ENCODE measurements around the gene ATL1.

ATL1 gene

DNA sequence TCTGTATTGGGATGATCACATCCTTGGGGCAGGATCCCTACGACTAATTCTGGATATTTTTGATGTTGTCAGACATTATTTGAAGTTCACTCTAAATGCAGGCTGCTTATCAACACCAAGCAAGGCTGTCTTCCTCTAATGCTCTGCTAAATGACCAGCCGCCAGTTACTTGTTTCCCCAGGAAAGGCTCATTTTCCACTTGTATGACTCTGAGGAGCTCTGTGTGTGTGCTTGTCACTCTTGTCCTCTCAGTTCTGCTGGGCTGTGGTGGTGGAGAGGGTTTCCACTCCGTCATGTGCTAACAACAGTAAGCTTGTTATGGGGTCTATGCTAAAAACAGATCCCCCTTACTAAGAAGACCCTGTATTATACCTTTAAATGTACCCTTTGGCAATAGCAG is 42.1 kb downstream of the ATL1 start:
- H2AFZ ChIP-seq (ENCODE audit: low read length): no peak overlapping the region
- no peaks in the 10 kb centered on the region for H3K4me1 ChIP-seq (ENCODE audit: insufficient read depth, low read length, poor library complexity, severe bottlenecking)
- no peaks in the 10 kb centered on the region for H3F3A ChIP-seq (ENCODE audit: low read depth)
- H3K4me3 ChIP-seq (ENCODE audit: low read length, poor library complexity, severe bottlenecking): no peak overlapping the region
- no peaks in the 10 kb centered on the region for H3K9me2 ChIP-seq (replicated peaks; ENCODE audit: low read depth, low read length)
- no peak for TF ChIP-seq CTCF (conservative IDR thresholded peaks at IDR 0.05; ENCODE audit: low read length)
- no peak for TF ChIP-seq EZH2phosphoT487 (IDR thresholded peaks at IDR 0.05; ENCODE audit: borderline replicate concordance)
- H3K36me3 ChIP-seq (ENCODE audit: insufficient read depth, low read length): no peaks in the 10 kb centered on the region
- H3K9me3 ChIP-seq (ENCODE audit: insufficient read depth, low read depth, low read length): no peaks in the 10 kb centered on the region
- H3K4me2 ChIP-seq (ENCODE audit: low read depth, low read length, poor library complexity, severe bottlenecking): no peak overlapping the region
- no peaks in the 10 kb centered on the region for H4K20me1 ChIP-seq (ENCODE audit: insufficient read depth, low read length, poor library complexity, severe bottlenecking)
- no peaks in the 10 kb centered on the region for H3K27me3 ChIP-seq (ENCODE audit: insufficient read depth, low read length, poor library complexity, severe bottlenecking)
- H3K79me2 ChIP-seq (ENCODE audit: insufficient read depth, low read length): no peaks in the 10 kb centered on the region
- no peak overlapping the region for H3K9ac ChIP-seq (ENCODE audit: low read depth, low read length, poor library complexity, severe bottlenecking)

GRCh38 chr14:50603565-50603964 is 43.6 kb downstream of the ATL1 start:
- H3K27me3 ChIP-seq (ENCODE audit: insufficient read depth, low read length, poor library complexity, severe bottlenecking): no peaks in the 10 kb centered on the region
- H3K36me3 ChIP-seq (ENCODE audit: insufficient read depth, low read length): no peaks in the 10 kb centered on the region
- H4K20me1 ChIP-seq (ENCODE audit: insufficient read depth, low read length, poor library complexity, severe bottlenecking): no peaks in the 10 kb centered on the region
- H3K9me3 ChIP-seq (ENCODE audit: insufficient read depth, low read depth, low read length): no peaks in the 10 kb centered on the region
- no peaks in the 10 kb centered on the region for H3K4me1 ChIP-seq (ENCODE audit: insufficient read depth, low read length, poor library complexity, severe bottlenecking)
- H3K4me3 ChIP-seq (ENCODE audit: low read length, poor library complexity, severe bottlenecking): no peak overlapping the region
- H3K79me2 ChIP-seq (ENCODE audit: insufficient read depth, low read length): no peaks in the 10 kb centered on the region
- TF ChIP-seq EZH2phosphoT487 (IDR thresholded peaks at IDR 0.05; ENCODE audit: borderline replicate concordance) (no peak), CTCF (conservative IDR thresholded peaks at IDR 0.05; ENCODE audit: low read length) (no peak)
- H3K4me2 ChIP-seq (ENCODE audit: low read depth, low read length, poor library complexity, severe bottlenecking): no peak overlapping the region
- H2AFZ ChIP-seq (ENCODE audit: low read length): no peak overlapping the region
- no peaks in the 10 kb centered on the region for H3F3A ChIP-seq (ENCODE audit: low read depth)
- H3K9me2 ChIP-seq (replicated peaks; ENCODE audit: low read depth, low read length): no peaks in the 10 kb centered on the region
- H3K9ac ChIP-seq (ENCODE audit: low read depth, low read length, poor library complexity, severe bottlenecking): no peak overlapping the region

DNA sequence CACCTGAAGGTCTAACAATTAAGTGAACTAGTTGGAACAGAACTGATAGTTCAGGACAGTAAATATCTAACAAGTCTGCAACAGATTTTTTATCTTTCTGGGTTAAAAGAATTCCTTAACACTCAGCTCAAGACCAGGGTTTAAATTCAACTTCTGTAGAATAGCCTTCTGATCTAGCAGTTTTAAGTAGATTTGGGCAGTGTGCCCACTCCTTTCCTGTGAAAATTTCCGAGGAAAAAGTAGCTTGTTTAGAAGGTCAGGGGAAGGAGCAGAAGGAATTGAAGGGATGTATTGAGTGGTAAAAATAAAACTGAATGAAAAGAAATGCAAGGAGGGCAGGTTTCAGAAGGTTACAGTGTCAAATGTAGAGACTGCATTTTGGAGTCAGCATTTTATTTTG is 45.8 kb downstream of the ATL1 start:
- Histone ChIP-seq H3K27me3 (ENCODE audit: insufficient read depth, low read length, poor library complexity, severe bottlenecking) (no peaks in the 10 kb centered on the region), H3K79me2 (ENCODE audit: insufficient read depth, low read length) (no peaks in the 10 kb centered on the region), H3K36me3 (ENCODE audit: insufficient read depth, low read length) (no peaks in the 10 kb centered on the region), H3K4me3 (ENCODE audit: low read length, poor library complexity, severe bottlenecking) (no peak overlapping the region), H3K4me1 (ENCODE audit: insufficient read depth, low read length, poor library complexity, severe bottlenecking) (no peaks in the 10 kb centered on the region), H4K20me1 (ENCODE audit: insufficient read depth, low read length, poor library complexity, severe bottlenecking) (no peaks in the 10 kb centered on the region), H3K9me3 (ENCODE audit: insufficient read depth, low read depth, low read length) (no peaks in the 10 kb centered on the region), H3K9me2 (replicated peaks; ENCODE audit: low read depth, low read length) (no peaks in the 10 kb centered on the region), H3F3A (ENCODE audit: low read depth) (no peaks in the 10 kb centered on the region), H2AFZ (ENCODE audit: low read length) (no peak overlapping the region), H3K4me2 (ENCODE audit: low read depth, low read length, poor library complexity, severe bottlenecking) (no peak overlapping the region), H3K9ac (ENCODE audit: low read depth, low read length, poor library complexity, severe bottlenecking) (no peak overlapping the region)
- no peak for TF ChIP-seq CTCF (conservative IDR thresholded peaks at IDR 0.05; ENCODE audit: low read length)
- no peak for TF ChIP-seq EZH2phosphoT487 (IDR thresholded peaks at IDR 0.05; ENCODE audit: borderline replicate concordance)
